IPS-NIHi11 (cell line): ENCODE results near the gene USP14.
A peak's percentile ranks its signal among the peaks of the same experiment; 100 is the strongest.

ENCODE experiments used
- DNase-seq: peaks from one replicate; pipeline ENCODE4 v3.0.0; 2012; ENCODE audit warnings: mixed read lengths, low spot score

The USP14 gene

DNA sequence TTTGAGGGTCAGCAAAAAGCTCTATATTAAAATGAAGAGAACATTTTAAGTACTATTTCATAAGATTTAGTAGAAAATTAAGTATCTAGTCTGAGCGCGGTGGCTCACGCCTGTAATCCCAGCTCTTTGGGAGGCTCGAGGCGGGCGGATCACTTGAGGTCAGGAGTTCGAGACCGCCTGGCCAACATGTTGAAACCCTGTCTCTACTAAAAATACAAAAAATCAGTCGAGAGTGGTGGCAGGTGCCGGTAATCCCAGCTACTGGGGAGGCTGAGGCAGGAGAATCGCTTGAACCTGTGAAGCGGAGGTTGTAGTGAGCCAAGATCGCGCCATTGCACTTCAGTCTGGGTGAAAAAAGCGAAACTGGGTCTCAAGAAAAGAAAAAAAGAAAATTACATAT is 1.6 kb downstream of the USP14 start:
- no peak for DNase-seq

DNA sequence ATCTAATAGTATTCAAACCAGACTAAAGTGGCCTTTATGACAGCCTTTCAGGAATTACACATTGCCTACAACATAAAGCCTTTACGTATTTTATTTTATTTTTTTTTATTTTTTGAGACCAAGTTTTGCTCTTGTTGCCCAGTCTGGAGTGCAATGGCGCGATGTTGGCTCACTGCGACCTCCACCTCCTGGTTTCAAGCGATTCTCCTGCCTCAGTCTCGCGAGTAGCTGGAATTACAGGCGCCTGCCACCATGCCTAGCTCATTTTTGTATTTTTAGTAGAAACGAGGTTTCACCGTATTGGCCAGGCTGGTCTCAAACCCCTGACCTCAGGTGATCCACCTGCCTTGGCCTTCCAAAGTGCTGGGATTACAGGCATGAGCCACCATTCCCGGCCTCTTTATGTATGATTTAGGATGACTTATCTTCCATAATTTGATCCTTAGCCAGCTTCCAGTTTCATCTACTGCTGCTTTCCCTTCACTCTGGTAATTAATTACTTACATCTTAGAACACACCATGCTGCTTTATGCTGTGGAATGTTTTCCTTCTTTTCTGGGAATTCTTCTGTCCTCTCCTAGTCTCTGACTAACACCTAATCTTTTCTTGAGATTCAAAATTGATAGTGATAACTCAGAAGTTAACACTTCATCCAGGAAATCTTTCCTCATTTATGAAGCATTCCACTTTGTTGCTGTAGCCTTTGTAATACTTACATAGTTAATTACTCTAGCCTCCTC is 2.6 kb downstream of the USP14 start:
- DNase-seq: no peak

DNA sequence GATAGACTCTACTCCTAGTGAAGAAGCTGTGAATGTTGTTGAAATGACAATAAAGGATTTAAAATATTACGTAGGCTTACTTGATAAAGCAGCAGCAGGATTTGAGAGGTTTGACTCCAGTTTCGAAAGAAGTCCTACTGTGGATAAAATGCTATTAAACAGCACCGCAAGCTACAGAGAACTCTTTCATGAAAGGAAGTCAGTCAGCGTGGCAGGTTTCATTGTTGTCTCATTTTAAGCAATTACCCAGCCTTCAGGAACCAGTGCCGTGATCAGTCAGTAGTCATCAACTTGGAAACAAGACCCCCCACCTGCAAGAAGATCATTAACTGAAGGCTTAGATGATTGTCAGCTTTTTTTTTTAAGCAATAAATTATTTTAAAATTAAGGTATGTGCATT is 14.0 kb downstream of the USP14 start:
- no peak for DNase-seq

DNA sequence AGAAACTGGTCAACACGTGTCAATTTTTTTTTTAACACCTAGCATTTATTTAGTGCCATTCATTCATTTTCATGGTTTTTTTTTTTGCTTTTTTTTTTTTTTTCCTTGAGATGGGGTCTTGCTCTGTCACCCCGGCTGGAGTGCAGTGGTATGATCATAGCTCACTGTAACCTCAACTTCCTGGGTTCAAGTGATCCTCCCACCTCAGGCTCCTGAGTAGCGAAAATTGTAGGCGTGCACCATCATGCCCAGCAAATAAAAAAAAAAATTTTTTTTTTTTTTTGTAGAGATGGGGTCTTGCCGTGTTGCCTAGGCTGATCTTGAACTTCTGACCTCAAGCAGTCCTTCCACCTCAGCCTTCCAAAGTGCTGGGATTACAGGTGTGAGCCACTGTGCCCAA is 21.1 kb downstream of the USP14 start:
- no peak for DNase-seq

DNA sequence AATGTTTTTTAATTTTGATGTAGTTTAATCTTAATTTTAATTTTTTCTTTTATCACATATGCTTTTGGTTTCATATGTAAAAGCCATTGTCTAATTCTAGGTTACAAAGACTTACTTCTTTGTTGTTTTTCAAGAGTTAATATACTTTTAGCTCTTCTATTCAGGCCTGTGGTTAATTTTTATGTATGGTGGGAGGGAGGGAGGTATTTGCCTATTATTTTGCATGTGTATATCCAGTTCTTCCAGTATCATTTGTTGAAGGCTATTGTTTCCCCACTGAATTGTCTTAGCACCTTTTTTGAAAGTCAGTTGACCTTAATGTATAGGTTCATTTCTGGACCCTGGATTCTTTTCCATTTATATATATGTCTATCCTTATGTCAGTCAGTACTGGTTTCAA is 23.4 kb downstream of the USP14 start:
- no peak for DNase-seq

DNA sequence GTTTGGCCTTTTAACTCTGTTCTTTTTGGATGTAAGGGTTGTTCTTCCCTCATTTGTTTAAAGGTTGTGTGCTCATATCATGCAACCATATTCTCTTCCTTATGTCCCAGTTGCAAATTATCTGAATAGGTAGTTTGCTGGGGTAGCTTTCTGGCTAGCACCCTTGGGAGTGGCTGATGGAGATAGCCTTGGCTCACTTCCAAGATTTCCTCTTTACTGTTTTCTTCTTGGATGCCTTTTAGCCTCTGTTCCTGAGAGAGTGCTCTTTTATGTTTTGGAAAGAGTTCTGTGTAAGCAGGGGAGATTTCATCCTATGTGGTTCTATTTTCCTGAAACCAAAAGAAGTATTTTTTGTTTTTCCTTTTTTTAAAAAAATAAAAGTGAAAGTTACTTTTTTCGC is 25.4 kb downstream of the USP14 start:
- no peak for DNase-seq

DNA sequence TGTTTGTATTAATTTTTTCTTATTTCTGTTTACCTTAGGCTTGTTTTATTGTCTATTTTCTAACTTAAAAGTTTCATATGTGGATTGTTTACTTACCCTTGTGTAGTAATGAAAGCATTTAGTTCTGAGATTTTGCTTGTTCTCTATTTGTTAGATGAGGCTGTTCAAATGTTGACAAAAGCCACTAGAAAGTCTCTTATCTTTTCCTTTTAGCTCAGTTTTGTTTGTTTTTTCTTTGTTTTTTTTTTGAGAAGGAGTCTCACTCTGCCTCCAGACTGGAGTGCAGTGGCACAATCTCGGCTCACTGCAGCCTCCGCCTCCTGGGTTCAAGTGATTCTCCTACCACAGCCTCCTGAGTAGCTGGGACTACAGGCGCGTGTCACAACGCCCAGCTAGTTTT is 30.9 kb downstream of the USP14 start:
- no peak for DNase-seq

DNA sequence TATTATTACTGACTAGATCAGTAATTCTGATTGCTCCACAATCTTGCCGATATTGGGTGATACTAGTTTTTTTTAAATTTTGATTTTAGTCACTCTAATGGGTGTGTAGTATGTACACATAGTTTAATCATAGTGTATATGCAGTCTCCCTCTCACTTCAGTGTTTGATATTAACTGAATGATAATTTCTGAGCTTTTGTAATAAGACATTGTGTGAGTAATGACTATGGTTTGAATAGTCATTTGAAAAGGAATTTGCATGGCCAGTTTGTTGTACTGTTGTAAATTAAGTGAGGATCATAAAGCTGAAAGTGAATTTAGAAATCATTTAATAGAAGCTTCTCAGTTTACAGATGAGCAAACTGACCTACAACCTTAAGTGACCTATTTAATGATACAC is 33.4 kb downstream of the USP14 start:
- DNase-seq: no peak

DNA sequence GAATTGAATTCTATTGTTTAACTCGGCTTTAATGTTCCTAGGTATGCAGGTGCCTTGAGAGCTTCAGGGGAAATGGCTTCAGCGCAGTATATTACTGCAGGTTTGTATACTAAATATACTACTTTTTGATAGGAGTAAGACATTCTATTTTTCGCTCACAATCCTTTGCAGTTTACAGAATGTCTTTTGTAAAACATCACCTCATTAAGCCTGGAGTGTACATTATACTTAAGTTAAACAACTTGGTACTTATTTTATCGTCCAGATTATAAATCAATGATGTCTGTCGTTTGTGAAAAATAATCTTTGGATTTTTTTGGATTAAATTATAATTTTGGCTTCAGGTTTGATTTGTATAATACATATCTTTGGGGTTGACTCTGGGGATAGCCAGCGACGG is 34.4 kb downstream of the USP14 start:
- no peak for DNase-seq

DNA sequence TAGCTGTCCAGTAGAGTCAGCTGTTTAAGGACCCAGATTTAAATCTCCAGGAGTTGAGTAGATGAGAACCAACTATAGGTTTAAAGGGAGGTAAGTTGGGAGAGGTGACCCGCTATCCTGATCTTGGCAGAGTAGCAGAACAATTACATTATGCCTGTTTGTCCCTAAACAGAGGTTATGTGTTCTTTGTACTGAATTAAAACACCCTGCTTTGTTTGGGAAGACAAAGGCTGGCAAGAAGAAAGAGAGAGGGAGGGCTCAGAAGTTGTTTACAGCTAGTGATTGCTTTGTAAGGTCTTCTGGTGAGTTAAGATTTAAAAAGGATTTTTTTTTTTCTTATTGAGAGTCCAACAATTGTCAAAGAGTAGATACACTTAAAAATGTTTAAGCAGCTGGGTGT is 37.3 kb downstream of the USP14 start:
- no peak for DNase-seq

DNA sequence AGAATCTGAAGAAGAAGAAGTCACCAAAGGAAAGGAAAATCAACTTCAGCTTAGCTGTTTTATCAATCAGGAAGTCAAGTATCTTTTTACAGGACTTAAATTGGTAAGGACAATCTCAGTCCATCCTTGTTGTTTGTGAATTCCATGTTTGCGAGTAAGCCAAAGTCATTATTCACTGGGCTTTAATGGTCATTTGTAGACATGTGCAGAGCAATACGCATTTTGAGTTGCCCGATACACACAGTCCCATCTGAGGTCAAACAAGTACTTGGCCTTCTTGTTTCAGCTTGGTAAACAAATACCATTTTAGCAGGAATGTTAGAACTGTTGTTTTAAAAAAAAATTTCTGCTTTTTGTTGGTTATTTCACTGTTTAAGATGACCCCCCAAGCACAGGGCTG is 40.9 kb downstream of the USP14 start:
- DNase-seq: no peak

DNA sequence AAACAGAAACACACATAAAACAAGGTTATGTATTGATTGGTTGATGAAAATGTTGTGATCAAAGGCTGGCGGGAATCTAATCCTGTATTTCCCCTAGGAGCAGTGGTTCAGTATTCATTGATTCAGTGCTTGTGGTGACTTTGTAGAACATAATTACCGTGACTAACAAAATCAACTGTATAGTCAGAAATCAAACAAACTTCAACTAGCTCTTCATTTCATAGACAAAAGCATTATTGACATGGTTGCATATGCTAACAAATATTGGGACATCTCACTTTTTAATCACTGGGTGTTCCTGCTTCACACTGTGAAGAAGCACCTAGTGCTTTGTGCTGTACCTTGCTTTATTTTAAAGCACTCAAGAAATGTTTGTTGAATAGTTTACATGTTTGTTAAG is 41.4 kb downstream of the USP14 start:
- no peak for DNase-seq

DNA sequence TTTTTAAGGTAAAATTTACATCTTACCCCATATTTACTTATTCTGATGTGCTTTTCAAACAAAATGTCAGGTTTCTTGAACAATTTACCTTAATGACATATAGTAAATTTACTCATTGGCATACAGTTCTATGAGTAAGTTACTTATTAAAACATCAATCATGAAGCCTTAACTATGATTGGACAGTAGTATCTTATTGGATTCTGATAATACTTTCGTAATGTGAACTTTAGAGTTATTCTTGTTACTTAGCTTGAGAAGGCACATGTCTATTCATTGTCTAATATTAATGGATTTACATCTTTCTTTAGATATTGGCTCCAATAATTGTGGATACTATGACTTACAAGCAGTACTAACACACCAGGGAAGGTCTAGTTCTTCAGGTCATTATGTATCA is 51.7 kb downstream of the USP14 start:
- DNase-seq: no peak

DNA sequence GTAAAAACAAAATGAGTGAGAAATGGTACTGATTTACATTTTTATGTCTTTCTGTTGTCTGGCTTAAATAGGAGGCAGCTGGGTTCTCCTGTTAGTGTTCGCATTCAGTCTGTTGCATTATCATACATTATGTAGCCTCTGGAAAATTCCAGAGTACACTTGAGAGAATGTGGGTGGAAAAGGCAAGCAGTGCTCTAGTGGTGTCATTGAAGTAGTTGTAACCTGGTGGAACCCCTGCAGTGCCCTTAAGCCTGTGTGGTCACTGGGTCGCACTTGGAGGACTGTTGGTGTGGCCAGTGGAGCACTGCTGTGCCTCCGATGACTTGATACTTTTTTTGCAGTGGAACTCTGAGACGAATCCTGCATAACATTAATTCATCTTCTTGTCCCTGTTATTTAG is 52.4 kb downstream of the USP14 start:
- peak; percentile 14 for DNase-seq

DNA sequence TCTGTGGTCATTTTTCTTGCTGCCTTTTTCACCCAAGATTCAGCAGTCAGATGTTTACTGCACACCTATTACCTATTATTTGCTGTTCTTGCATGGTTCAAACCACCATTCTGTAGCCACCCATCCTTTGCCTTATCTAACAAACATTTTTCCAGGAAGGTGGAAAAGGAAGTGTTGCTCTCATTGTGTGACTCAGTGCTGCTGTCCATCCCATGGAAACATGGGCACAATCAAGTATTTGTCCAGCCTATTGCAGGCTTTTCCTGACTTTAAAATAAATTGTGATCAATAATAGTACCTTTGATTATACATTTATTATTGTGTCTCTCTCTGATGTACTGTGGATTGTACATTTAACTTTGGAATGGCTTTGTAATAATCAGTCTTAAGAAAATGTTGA is 53.2 kb downstream of the USP14 start:
- DNase-seq: no peak

DNA sequence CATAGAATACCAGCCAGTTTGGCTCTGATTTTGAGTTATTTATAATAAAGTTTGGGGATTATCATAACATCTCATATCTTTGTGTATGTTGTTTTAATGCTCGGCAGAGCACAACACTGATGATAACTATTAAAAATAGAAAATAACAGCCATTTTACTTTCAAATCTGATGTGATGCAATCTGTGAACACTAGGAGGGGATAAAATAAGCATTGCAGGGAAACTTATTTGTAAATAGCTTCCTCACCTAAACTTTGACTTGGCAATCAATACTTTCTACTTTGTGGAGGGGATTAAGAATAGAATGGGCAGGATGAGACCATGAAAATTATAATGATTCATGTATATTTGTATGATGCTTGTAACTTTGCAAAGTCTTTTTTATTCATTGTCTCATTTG is 54.4 kb downstream of the USP14 start:
- DNase-seq: no peak

DNA sequence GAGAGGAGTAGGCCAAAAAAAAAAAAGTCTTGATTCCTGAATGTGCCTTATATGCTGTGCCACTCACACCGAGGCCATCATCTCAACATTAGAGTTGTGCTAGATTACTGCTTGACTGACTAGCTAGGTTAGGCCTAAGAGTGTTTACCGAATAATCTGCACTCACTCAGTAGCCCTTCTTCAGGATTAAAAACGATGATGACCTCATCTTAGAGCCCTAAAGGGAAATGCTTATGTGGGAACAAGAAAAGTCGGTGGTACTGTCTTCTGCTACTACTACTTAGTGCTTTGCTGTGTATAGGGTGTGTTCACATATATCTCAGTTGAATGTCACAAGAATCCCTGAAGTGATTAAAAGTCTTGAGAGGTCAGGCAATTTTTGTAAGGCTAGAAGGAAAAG is 55.1 kb downstream of the USP14 start:
- DNase-seq: no peak

DNA sequence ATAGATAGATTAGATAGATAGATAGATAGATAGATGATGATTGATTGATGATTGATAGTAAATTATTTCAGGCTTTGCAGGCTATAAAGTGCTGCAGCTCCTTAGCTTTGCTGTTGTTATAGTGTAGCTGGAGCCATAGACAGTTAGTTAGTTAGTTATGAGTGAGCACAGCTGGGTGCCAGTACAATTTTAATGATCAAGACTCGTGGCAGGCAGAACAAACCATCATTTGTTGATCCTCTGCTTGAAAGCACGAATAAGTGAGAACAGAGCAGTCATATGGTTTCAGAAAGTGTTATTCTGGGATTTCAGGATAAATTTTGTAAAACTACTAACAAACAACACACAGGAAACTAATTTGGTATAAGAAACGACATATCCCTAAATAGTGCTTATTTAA is 55.6 kb downstream of the USP14 start:
- DNase-seq: no peak

DNA sequence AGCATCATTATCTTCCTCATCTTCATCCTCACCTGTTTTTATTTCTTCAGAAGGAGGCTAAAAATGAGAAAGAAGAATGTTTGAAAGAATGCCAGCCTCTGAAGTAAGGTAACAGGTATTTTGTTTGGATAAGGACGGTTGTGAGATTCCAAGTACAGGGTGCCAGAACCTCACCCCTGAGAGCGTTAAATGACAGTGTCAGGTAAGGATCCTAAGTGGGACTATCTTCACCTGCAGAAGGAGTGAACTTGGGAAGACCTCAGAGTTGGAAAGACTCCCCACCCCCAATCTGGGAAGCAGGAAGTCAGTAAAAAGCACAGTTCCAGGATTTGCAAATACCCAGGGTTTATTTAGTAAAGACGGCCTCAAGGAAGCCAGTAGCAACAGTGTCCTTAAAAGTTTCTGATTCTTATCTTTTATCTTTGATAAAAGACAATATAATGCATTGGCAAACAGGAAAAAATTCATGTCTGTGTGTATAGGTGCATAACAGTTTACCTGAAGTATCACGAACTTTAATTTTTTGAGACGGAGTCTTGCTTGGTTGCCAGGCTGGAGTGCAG is 57.2 kb downstream of the USP14 start:
- no peak for DNase-seq

DNA sequence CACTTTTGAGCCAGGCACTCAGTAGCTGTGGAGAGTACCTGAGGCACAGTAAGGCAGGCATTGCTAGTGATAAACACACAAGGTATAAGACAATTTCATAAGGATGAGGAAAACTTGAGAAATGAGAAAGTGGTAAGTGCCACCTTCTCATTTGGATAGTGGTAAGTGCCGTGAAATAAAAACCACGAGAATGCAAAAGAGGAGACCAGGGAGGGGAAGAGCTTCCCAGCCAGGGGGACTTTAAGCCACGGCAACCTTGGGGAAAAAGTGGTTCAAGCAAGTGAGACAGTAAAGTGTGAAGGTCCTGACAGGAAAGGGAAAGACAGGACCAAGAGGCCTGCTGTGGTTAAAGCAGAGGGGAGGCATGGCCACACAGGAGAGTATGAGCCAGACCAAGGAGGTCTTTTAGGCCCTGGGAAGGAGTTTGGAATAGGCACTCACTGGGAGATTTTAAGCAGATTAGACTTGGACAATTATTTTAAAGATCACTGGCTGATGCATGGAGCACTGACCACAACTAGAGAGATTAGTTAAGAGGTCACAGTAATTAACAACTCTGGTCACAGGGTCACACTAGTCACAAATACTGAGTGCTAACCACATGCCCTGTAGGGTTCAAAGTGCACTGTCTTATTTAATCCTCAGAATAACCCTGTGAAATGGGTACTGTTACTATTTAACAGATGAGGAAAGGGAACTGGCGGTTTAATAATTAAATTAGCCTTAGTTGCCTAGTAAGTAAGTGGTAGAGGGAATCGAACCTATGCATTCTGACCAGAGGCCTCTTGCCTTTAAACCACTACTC is 59.4 kb downstream of the USP14 start:
- no peak for DNase-seq

DNA sequence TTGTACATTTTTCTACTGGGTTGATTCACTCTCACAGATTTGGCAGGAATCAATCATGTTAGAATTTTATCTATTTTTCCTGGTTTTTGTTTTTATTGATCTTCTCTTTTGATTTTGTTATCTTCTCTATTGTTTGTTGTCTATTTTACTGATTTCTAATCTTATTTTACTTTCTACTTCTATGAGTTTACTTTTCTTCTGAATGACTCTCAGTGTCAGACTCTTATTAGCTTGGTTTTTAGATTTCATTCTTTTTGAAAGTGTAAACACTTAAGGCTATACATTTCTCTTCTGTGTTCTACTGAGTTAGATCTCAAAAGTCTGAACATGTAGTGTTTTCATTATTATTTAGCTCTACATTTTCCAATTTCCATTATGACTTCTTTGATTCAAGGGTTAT is 62.4 kb downstream of the USP14 start:
- DNase-seq: no peak

DNA sequence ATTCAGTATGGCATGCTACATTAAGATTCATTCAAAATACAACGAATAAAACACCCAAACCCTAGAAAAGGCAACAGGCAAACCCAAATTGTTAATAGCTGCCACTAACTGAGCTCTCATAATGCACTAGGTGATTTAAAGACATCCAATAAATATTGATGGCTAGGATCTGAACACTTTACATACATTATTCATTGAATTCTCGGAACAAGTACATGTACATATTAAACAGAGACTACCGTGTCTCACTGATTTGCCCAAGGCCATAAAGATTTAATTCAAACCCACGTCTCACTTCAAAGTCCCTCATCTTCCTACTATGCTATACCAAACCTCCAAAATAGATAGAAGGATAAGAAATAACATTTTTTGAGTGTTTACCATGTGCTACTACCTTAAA is 67.4 kb downstream of the USP14 start:
- DNase-seq: no peak

DNA sequence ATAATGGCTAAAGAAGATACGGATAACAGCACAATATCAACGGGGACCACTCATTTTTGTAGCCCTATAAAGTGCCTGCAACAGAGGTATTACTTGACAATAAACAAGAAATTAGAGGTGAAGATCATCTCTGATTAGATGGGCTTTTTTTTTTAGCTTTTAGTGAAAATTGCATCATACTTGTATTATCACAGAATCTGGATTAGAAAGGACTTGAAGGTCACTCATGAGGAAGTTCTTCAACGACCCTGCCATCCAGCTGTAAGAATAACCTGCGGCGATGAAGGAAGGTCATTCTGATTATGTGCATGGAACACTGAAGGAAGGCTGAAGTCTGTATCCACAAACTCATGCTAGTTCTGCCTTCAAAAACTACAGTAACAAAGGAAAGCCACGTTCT is 69.0 kb downstream of the USP14 start:
- no peak for DNase-seq

DNA sequence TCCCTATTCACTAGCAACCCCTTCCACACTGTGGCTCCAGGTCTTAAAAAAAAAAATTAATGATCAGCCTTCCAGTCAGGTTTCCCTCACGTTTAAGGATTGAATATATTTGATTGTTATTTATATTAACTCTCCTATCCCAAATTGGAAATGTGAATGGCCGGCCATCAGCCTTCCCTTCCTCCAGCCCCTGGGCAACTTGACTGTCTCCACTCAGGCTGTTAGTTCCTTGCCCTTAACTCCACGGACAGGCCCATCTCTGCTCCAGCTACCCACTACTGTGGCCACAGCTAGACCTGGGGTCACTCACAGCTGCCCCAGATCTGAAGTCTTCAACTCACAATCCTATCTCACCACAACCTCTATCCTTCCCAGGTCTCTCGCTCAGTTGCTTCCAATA is 69.5 kb downstream of the USP14 start:
- no peak for DNase-seq
